ENCODE data around the gene TMEM50B.

The TMEM50B gene

GRCh38 chr21:33406493-33406892 lies 73.3 kb downstream of the TMEM50B start:
- H3K4me3 ChIP-seq (ENCODE audit: low read depth, low read length): no peak overlapping the region
- no peak for TF ChIP-seq CTCF (IDR thresholded peaks at IDR 0.05; ENCODE audit: borderline replicate concordance, insufficient read depth, low read depth, low read length)

GRCh38 chr21:33403786-33404585 lies 75.8 kb downstream of the TMEM50B start:
- H3K4me3 ChIP-seq (ENCODE audit: low read depth, low read length): peak overlapping the region; percentile 96

GRCh38 chr21:33403128-33403785 lies 76.5 kb downstream of the TMEM50B start, which contains the start of gene IFNGR2:
IFNGR2 (plus strand) TSS chr21:33403413; CDS start chr21:33403544, 131 bp downstream.
- TF ChIP-seq CTCF (IDR thresholded peaks at IDR 0.05; ENCODE audit: borderline replicate concordance, insufficient read depth, low read depth, low read length): no peak
- H3K4me3 ChIP-seq (ENCODE audit: low read depth, low read length): peak within 1 kb of the TSS; percentile 96

More at GRCh38 chr21:33403786-33404585, 75.8 kb downstream of the TMEM50B start:
- no peak for TF ChIP-seq CTCF (IDR thresholded peaks at IDR 0.05; ENCODE audit: borderline replicate concordance, insufficient read depth, low read depth, low read length)

- H3K4me3 ChIP-seq (ENCODE audit: low read depth, low read length): peak overlapping the region; percentile 96
- no peak for TF ChIP-seq CTCF (IDR thresholded peaks at IDR 0.05; ENCODE audit: borderline replicate concordance, insufficient read depth, low read depth, low read length)
Measured at GRCh38 chr21:33402001-33402979, 77.5 kb downstream of the TMEM50B start.

- no peak overlapping the region for H3K4me3 ChIP-seq (ENCODE audit: low read depth, low read length)
- no peak for TF ChIP-seq CTCF (IDR thresholded peaks at IDR 0.05; ENCODE audit: borderline replicate concordance, insufficient read depth, low read depth, low read length)
Measured at GRCh38 chr21:33401630-33401992, 78.2 kb downstream of the TMEM50B start.
